HepG2 (cell line): ENCODE measurements around the gene ZNF621. TPM values are rescaled to one million over a fixed set of nuclear protein-coding genes. Genes with fewer than 3 reads are reported as not detected.

Source experiments
- HDAC1 ChIP-seq: sonication (generic); formaldehyde crosslinking; IDR thresholded peaks from 2 replicates; pipeline ENCODE4 v1.5.1; 2020; ENCODE audit warnings: mild to moderate bottlenecking, missing genetic modification reagents
- HOXA5 ChIP-seq: sonication (generic); formaldehyde crosslinking; IDR thresholded peaks from 2 replicates; pipeline ENCODE4 v1.4.0; 2020; ENCODE audit warnings: missing genetic modification reagents
- MED8 ChIP-seq: sonication (generic); formaldehyde crosslinking; IDR thresholded peaks from 2 replicates; pipeline ENCODE4 v1.8.1; 2023; ENCODE audit warnings: mild to moderate bottlenecking, missing genetic modification reagents; ENCODE audit not compliant: insufficient replicate concordance
- NKX3-1 ChIP-seq: sonication (generic); formaldehyde crosslinking; IDR thresholded peaks from 2 replicates; pipeline ENCODE4 v1.5.0; 2020; ENCODE audit warnings: missing genetic modification reagents
- SNAI1 ChIP-seq: sonication (generic); formaldehyde crosslinking; IDR thresholded peaks from 2 replicates; pipeline ENCODE4 v1.5.0; 2020; ENCODE audit warnings: mild to moderate bottlenecking, missing genetic modification reagents, borderline replicate concordance
- SNRNP70 ChIP-seq: fragments of 200-400 bp; formaldehyde crosslinking; IDR thresholded peaks from 2 replicates; pipeline ENCODE4 v1.6.1; 2017; ENCODE audit warnings: mild to moderate bottlenecking, low read depth, low read length, moderate library complexity
- SP5 ChIP-seq: IDR thresholded peaks from 2 replicates; pipeline ENCODE4 v1.6.1; 2016; ENCODE audit warnings: low read depth, borderline replicate concordance
- ZNF672 ChIP-seq: sonication (generic); formaldehyde crosslinking; IDR thresholded peaks from 2 replicates; pipeline ENCODE4 v1.8.1; 2022; ENCODE audit warnings: missing genetic modification reagents
- ZNF776 ChIP-seq: sonication (generic); formaldehyde crosslinking; IDR thresholded peaks from 2 replicates; pipeline ENCODE4 v1.4.0; 2020; ENCODE audit warnings: mild to moderate bottlenecking, missing genetic modification reagents
- ZSCAN9 ChIP-seq: IDR thresholded peaks from 2 replicates; pipeline ENCODE4 v1.6.1; 2016; ENCODE audit warnings: borderline replicate concordance
- polyA plus RNA-seq, 8 experiments: library from polyadenylated mRNA; depleted of rRNA in 3 of 8; stranded (reverse) in 7 of 8; unstranded in 1 of 8; fragments of >200 nt; fragmentation: Illumina TruSeq in 4 of 8; extraction: Trizol in 4 of 8; gene quantifications; 2 replicates each; pipeline versions ENCODE4 v1.2.1 to v1.2.3, GENCODE V29; 2011 to 2016; ENCODE audit warnings: low read depth in 4 of 8, missing spikeins in 1 of 8, mixed read lengths in 1 of 8; ENCODE audit not compliant: insufficient read depth in 1 of 8
- total RNA-seq, 5 experiments: library from RNA; depleted of rRNA; stranded (reverse); fragments of >200 nt; fragmentation: Illumina TruSeq; extraction: Trizol; gene quantifications; 2 replicates each; pipeline ENCODE4 v1.2.3, GENCODE V29; 2016; ENCODE audit warnings: low read depth in 1 of 5
- TF ChIP-seq, protein P1 (sequence below): sonication (generic); formaldehyde crosslinking; IDR thresholded peaks from 2 replicates; pipeline ENCODE4 v1.9.0; 2021; ENCODE audit warnings: missing genetic modification reagents, borderline replicate concordance
- TF ChIP-seq, protein P2 (sequence below): sonication (generic); formaldehyde crosslinking; IDR thresholded peaks from 2 replicates; pipeline ENCODE4 v1.8.1; 2023; ENCODE audit warnings: mild to moderate bottlenecking, missing genetic modification reagents
- TF ChIP-seq, protein P3 (sequence below): sonication (generic); formaldehyde crosslinking; IDR thresholded peaks from 2 replicates; pipeline ENCODE4 v1.4.0; 2020; ENCODE audit warnings: missing genetic modification reagents
- TF ChIP-seq, protein P4 (sequence below): sonication (generic); formaldehyde crosslinking; IDR thresholded peaks from 2 replicates; pipeline ENCODE4 v1.5.0; 2020; ENCODE audit warnings: mild to moderate bottlenecking, missing genetic modification reagents
- TF ChIP-seq, protein P5 (sequence below), 2 experiments: sonication (generic) in 1 of 2; formaldehyde crosslinking in 1 of 2; IDR thresholded peaks; 2 replicates each; pipeline versions ENCODE4 v1.4.0 to v1.6.1; 2018 to 2020; ENCODE audit warnings: missing genetic modification reagents in 2 of 2, borderline replicate concordance in 1 of 2, low read depth in 1 of 2, mild to moderate bottlenecking in 1 of 2, missing biosample characterization in 1 of 2

Gene ZNF621
- total and polyA plus RNA-seq, 2 of the 13 experiments (the other 11 are each of a cell fraction or from before 2014, with no cell fraction given): 13.2 to 14.9 TPM

DNA sequence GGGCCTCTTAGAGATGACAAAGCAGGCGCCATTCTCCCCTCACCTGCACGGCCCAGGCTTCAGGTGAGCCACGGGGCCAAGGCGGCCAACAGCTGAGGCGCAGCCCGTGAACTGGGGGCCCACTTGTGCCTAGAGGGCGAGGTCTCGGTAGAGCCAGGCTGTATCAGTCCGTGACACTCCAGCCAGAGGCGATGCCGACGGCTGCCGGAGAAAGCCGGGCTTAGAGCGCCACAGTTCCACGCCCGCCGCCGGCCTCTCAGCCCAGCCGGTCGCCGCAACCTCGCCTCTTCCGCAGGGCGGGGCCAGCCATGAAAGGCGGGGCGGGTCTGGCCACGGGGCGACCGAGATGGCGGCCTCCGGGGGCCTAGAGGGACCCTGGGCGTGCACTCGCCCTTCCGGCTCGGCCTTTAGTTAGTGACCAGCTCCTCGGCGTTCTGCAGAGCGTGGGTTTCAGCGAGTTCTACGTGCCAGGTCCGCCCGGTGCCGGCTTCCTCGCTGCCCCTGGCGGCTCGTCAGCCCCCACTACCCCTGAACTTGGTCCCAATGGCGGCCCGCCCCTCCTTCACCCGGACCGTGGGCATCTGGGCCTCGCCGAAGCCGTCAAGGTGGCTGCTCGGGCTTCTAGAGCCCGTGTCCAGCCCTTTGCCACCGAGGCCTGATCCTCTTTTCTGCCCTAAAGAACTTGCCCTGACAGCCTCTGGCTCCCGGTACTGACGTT lies at the start of gene ZNF621 (continued):
- TF ChIP-seq, protein P1, sequence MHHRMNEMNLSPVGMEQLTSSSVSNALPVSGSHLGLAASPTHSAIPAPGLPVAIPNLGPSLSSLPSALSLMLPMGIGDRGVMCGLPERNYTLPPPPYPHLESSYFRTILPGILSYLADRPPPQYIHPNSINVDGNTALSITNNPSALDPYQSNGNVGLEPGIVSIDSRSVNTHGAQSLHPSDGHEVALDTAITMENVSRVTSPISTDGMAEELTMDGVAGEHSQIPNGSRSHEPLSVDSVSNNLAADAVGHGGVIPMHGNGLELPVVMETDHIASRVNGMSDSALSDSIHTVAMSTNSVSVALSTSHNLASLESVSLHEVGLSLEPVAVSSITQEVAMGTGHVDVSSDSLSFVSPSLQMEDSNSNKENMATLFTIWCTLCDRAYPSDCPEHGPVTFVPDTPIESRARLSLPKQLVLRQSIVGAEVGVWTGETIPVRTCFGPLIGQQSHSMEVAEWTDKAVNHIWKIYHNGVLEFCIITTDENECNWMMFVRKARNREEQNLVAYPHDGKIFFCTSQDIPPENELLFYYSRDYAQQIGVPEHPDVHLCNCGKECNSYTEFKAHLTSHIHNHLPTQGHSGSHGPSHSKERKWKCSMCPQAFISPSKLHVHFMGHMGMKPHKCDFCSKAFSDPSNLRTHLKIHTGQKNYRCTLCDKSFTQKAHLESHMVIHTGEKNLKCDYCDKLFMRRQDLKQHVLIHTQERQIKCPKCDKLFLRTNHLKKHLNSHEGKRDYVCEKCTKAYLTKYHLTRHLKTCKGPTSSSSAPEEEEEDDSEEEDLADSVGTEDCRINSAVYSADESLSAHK (CRISPR knock-in tag): no peak
- TF ChIP-seq SNRNP70 (no peak), NKX3-1 (CRISPR knock-in tag) (no peak; the same call in 1 of the 2 replicates), HDAC1 (CRISPR knock-in tag) (peak; percentile 89), HOXA5 (CRISPR knock-in tag) (no peak), MED8 (CRISPR knock-in tag) (peak; percentile 90), ZNF776 (peak; percentile 98), ZNF672 (CRISPR knock-in tag) (no peak), SP5 (peak; percentile 66; the same call in 1 of the 2 replicates), SNAI1 (CRISPR knock-in tag) (peak; percentile 72; the same call in 1 of the 2 replicates), ZSCAN9 (CRISPR knock-in tag) (no peak)
- TF ChIP-seq, protein P2, sequence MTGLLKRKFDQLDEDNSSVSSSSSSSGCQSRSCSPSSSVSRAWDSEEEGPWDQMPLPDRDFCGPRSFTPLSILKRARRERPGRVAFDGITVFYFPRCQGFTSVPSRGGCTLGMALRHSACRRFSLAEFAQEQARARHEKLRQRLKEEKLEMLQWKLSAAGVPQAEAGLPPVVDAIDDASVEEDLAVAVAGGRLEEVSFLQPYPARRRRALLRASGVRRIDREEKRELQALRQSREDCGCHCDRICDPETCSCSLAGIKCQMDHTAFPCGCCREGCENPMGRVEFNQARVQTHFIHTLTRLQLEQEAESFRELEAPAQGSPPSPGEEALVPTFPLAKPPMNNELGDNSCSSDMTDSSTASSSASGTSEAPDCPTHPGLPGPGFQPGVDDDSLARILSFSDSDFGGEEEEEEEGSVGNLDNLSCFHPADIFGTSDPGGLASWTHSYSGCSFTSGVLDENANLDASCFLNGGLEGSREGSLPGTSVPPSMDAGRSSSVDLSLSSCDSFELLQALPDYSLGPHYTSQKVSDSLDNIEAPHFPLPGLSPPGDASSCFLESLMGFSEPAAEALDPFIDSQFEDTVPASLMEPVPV (CRISPR knock-in tag): peak; percentile 48
- TF ChIP-seq, protein P3, sequence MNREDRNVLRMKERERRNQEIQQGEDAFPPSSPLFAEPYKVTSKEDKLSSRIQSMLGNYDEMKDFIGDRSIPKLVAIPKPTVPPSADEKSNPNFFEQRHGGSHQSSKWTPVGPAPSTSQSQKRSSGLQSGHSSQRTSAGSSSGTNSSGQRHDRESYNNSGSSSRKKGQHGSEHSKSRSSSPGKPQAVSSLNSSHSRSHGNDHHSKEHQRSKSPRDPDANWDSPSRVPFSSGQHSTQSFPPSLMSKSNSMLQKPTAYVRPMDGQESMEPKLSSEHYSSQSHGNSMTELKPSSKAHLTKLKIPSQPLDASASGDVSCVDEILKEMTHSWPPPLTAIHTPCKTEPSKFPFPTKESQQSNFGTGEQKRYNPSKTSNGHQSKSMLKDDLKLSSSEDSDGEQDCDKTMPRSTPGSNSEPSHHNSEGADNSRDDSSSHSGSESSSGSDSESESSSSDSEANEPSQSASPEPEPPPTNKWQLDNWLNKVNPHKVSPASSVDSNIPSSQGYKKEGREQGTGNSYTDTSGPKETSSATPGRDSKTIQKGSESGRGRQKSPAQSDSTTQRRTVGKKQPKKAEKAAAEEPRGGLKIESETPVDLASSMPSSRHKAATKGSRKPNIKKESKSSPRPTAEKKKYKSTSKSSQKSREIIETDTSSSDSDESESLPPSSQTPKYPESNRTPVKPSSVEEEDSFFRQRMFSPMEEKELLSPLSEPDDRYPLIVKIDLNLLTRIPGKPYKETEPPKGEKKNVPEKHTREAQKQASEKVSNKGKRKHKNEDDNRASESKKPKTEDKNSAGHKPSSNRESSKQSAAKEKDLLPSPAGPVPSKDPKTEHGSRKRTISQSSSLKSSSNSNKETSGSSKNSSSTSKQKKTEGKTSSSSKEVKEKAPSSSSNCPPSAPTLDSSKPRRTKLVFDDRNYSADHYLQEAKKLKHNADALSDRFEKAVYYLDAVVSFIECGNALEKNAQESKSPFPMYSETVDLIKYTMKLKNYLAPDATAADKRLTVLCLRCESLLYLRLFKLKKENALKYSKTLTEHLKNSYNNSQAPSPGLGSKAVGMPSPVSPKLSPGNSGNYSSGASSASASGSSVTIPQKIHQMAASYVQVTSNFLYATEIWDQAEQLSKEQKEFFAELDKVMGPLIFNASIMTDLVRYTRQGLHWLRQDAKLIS: no peak
- TF ChIP-seq, protein P4, sequence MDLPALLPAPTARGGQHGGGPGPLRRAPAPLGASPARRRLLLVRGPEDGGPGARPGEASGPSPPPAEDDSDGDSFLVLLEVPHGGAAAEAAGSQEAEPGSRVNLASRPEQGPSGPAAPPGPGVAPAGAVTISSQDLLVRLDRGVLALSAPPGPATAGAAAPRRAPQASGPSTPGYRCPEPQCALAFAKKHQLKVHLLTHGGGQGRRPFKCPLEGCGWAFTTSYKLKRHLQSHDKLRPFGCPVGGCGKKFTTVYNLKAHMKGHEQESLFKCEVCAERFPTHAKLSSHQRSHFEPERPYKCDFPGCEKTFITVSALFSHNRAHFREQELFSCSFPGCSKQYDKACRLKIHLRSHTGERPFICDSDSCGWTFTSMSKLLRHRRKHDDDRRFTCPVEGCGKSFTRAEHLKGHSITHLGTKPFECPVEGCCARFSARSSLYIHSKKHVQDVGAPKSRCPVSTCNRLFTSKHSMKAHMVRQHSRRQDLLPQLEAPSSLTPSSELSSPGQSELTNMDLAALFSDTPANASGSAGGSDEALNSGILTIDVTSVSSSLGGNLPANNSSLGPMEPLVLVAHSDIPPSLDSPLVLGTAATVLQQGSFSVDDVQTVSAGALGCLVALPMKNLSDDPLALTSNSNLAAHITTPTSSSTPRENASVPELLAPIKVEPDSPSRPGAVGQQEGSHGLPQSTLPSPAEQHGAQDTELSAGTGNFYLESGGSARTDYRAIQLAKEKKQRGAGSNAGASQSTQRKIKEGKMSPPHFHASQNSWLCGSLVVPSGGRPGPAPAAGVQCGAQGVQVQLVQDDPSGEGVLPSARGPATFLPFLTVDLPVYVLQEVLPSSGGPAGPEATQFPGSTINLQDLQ (CRISPR knock-in tag): 0 out of 2 replicates have a peak, but pooled peaks have one; percentile 77
- TF ChIP-seq, protein P5, sequence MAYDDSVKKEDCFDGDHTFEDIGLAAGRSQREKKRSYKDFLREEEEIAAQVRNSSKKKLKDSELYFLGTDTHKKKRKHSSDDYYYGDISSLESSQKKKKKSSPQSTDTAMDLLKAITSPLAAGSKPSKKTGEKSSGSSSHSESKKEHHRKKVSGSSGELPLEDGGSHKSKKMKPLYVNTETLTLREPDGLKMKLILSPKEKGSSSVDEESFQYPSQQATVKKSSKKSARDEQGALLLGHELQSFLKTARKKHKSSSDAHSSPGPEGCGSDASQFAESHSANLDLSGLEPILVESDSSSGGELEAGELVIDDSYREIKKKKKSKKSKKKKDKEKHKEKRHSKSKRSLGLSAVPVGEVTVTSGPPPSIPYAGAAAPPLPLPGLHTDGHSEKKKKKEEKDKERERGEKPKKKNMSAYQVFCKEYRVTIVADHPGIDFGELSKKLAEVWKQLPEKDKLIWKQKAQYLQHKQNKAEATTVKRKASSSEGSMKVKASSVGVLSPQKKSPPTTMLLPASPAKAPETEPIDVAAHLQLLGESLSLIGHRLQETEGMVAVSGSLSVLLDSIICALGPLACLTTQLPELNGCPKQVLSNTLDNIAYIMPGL (CRISPR knock-in tag; IDR thresholded peaks at IDR 0.05; ENCODE audit: borderline replicate concordance in 1 of 2, low read depth in 1 of 2): peak; percentile 74 to 87
